RKO (cell line): ENCODE measurements around the gene TRIP13.

Experiments used
- DNase-seq: peaks from one replicate; pipeline ENCODE4 v3.0.0-alpha.2; 2016; ENCODE audit warnings: low spot score

TRIP13 gene

GRCh38 chr5:955886-956761 lies 63.4 kb downstream of the TRIP13 start:
- no peak for DNase-seq

- DNase-seq, result no peak
Observed at GRCh38 chr5:956941-957747, 64.5 kb downstream of the TRIP13 start.

GRCh38 chr5:957748-958485 lies 65.2 kb downstream of the TRIP13 start:
- no peak for DNase-seq

GRCh38 chr5:958701-959571 lies 66.3 kb downstream of the TRIP13 start:
- DNase-seq, result peak; percentile 73

GRCh38 chr5:959581-960531 lies 67.2 kb downstream of the TRIP13 start:
- DNase-seq, result no peak

- no peak for DNase-seq
Observed at GRCh38 chr5:960551-960950, 67.9 kb downstream of the TRIP13 start.

- no peak for DNase-seq
Observed at GRCh38 chr5:961002-961710, 68.5 kb downstream of the TRIP13 start.

GRCh38 chr5:961711-962240 lies 69.1 kb downstream of the TRIP13 start:
- peak; percentile 23 for DNase-seq

- DNase-seq, result no peak
Observed at GRCh38 chr5:962386-962785, 69.7 kb downstream of the TRIP13 start.

- no peak for DNase-seq
Observed at GRCh38 chr5:962801-963200, 70.1 kb downstream of the TRIP13 start.

GRCh38 chr5:963310-963672 lies 70.6 kb downstream of the TRIP13 start:
- DNase-seq, result no peak

- no peak for DNase-seq
Observed at GRCh38 chr5:963673-964531, 71.2 kb downstream of the TRIP13 start.

GRCh38 chr5:964821-965220 lies 72.1 kb downstream of the TRIP13 start:
- no peak for DNase-seq

GRCh38 chr5:965604-966344 lies 73.1 kb downstream of the TRIP13 start:
- DNase-seq, result no peak

- DNase-seq, result no peak
Observed at GRCh38 chr5:966345-966710, 73.6 kb downstream of the TRIP13 start.

- no peak for DNase-seq
Observed at GRCh38 chr5:966941-967340, 74.3 kb downstream of the TRIP13 start.
